ENCODE results near the gene CUEDC1.

DNA sequence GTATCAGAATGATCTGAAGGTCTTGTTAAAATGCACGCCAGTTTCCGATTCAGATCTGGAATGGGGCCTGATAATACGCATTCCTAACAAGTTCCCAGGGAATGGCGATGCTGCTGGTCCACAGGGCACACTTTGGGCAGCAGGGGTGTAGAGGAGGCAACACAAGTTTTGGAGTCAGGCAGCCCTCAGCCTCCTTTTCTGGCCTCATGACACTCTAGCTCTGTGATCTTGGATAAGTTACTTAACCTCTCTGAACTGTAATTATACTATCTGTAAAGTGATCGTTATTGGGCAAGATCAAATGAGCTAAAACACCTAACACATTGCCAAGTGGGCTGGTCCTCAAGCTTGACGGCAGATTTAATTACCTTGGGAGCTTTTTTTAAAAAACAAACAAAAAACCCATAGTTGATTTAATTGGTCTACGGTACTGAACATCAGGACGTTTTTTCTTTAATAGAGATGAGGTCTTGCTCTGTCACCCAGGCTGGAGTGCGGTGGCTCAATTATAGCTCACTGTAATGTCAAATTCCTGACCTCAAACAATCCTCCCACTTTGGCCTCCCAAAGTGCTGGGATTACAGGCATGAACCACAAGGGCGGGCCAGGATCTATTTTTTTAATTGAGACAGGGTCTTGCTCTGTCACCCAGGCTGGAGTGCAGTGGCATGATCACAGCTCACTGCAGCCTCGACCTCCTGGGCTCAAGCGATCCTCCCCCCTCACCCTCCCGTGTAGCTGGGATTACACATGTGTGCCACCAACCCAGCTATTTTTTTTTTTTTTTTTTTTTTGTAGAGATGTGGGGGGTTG, 95.4 kb downstream of the CUEDC1 start:
- TF ChIP-seq, protein P1, sequence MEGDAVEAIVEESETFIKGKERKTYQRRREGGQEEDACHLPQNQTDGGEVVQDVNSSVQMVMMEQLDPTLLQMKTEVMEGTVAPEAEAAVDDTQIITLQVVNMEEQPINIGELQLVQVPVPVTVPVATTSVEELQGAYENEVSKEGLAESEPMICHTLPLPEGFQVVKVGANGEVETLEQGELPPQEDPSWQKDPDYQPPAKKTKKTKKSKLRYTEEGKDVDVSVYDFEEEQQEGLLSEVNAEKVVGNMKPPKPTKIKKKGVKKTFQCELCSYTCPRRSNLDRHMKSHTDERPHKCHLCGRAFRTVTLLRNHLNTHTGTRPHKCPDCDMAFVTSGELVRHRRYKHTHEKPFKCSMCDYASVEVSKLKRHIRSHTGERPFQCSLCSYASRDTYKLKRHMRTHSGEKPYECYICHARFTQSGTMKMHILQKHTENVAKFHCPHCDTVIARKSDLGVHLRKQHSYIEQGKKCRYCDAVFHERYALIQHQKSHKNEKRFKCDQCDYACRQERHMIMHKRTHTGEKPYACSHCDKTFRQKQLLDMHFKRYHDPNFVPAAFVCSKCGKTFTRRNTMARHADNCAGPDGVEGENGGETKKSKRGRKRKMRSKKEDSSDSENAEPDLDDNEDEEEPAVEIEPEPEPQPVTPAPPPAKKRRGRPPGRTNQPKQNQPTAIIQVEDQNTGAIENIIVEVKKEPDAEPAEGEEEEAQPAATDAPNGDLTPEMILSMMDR (IDR thresholded peaks at IDR 0.05) = no peak
- TF ChIP-seq POLR2A (IDR thresholded peaks at IDR 0.05) (no peak), POLR2AphosphoS5 (IDR thresholded peaks at IDR 0.05) (no peak)
